ENCODE measurements around the gene GOLGA8T.
"Not testable (repeated sequence)": the region's sequence is repeated elsewhere in the genome, so short reads cannot be mapped to it uniquely, and the experiment has no call there.

The GOLGA8T gene

GRCh38 chr15:30134751-30135150 lies at the start of gene GOLGA8T:
GOLGA8T (plus strand) TSS chr15:30135051; CDS start chr15:30135149, 98 bp downstream.
- not testable (repeated sequence) for H3K9ac ChIP-seq (ENCODE audit: low read depth in 1 of 2, low read length in 2 of 2); H3K9me3 ChIP-seq (ENCODE audit: control insufficient read depth in 2 of 2, low read length in 2 of 2); H3K4me1 ChIP-seq (ENCODE audit: control insufficient read depth in 2 of 2, insufficient read depth in 2 of 2, low read length in 2 of 2); H3K4me3 ChIP-seq (ENCODE audit: low read length in 2 of 2); H3K36me3 ChIP-seq (ENCODE audit: control insufficient read depth in 2 of 2, insufficient read depth in 2 of 2, low read length in 2 of 2); H3K27ac ChIP-seq (ENCODE audit: low read depth in 2 of 2, low read length in 2 of 2); H3K27me3 ChIP-seq (ENCODE audit: control insufficient read depth in 2 of 2, insufficient read depth in 2 of 2, low read length in 2 of 2)

- not testable (repeated sequence) for H3K27me3 ChIP-seq (ENCODE audit: control insufficient read depth in 2 of 2, insufficient read depth in 2 of 2, low read length in 2 of 2); H3K9me3 ChIP-seq (ENCODE audit: control insufficient read depth in 2 of 2, low read length in 2 of 2); H3K4me1 ChIP-seq (ENCODE audit: control insufficient read depth in 2 of 2, insufficient read depth in 2 of 2, low read length in 2 of 2)
Observed at GRCh38 chr15:30097827-30098226, 37.0 kb upstream of the GOLGA8T start.

GRCh38 chr15:30102890-30103289 lies 32.0 kb upstream of the GOLGA8T start:
- not testable (repeated sequence) for H3K9ac ChIP-seq (ENCODE audit: low read depth in 1 of 2, low read length in 2 of 2); H3K4me3 ChIP-seq (ENCODE audit: low read length in 2 of 2); H3K27me3 ChIP-seq (ENCODE audit: control insufficient read depth in 2 of 2, insufficient read depth in 2 of 2, low read length in 2 of 2); H3K27ac ChIP-seq (ENCODE audit: low read depth in 2 of 2, low read length in 2 of 2); H3K4me1 ChIP-seq (ENCODE audit: control insufficient read depth in 2 of 2, insufficient read depth in 2 of 2, low read length in 2 of 2); H3K9me3 ChIP-seq (ENCODE audit: control insufficient read depth in 2 of 2, low read length in 2 of 2); H3K36me3 ChIP-seq (ENCODE audit: control insufficient read depth in 2 of 2, insufficient read depth in 2 of 2, low read length in 2 of 2)

More at GRCh38 chr15:30097827-30098226, 37.0 kb upstream of the GOLGA8T start:
- H3K27ac ChIP-seq (ENCODE audit: low read depth in 2 of 2, low read length in 2 of 2); H3K9ac ChIP-seq (ENCODE audit: low read depth in 1 of 2, low read length in 2 of 2); H3K36me3 ChIP-seq (ENCODE audit: control insufficient read depth in 2 of 2, insufficient read depth in 2 of 2, low read length in 2 of 2); H3K4me3 ChIP-seq (ENCODE audit: low read length in 2 of 2): not testable (repeated sequence)

GRCh38 chr15:30103941-30104507 lies 30.8 kb upstream of the GOLGA8T start:
- not testable (repeated sequence) for H3K27me3 ChIP-seq (ENCODE audit: control insufficient read depth in 2 of 2, insufficient read depth in 2 of 2, low read length in 2 of 2); H3K27ac ChIP-seq (ENCODE audit: low read depth in 2 of 2, low read length in 2 of 2); H3K9me3 ChIP-seq (ENCODE audit: control insufficient read depth in 2 of 2, low read length in 2 of 2); H3K4me1 ChIP-seq (ENCODE audit: control insufficient read depth in 2 of 2, insufficient read depth in 2 of 2, low read length in 2 of 2); H3K36me3 ChIP-seq (ENCODE audit: control insufficient read depth in 2 of 2, insufficient read depth in 2 of 2, low read length in 2 of 2); H3K9ac ChIP-seq (ENCODE audit: low read depth in 1 of 2, low read length in 2 of 2); H3K4me3 ChIP-seq (ENCODE audit: low read length in 2 of 2)

GRCh38 chr15:30110591-30110990 lies 24.3 kb upstream of the GOLGA8T start:
- not testable (repeated sequence) for H3K27me3 ChIP-seq (ENCODE audit: control insufficient read depth in 2 of 2, insufficient read depth in 2 of 2, low read length in 2 of 2); H3K27ac ChIP-seq (ENCODE audit: low read depth in 2 of 2, low read length in 2 of 2); H3K9ac ChIP-seq (ENCODE audit: low read depth in 1 of 2, low read length in 2 of 2); H3K36me3 ChIP-seq (ENCODE audit: control insufficient read depth in 2 of 2, insufficient read depth in 2 of 2, low read length in 2 of 2); H3K4me1 ChIP-seq (ENCODE audit: control insufficient read depth in 2 of 2, insufficient read depth in 2 of 2, low read length in 2 of 2); H3K9me3 ChIP-seq (ENCODE audit: control insufficient read depth in 2 of 2, low read length in 2 of 2); H3K4me3 ChIP-seq (ENCODE audit: low read length in 2 of 2)

GRCh38 chr15:30130066-30130465 lies 4.8 kb upstream of the GOLGA8T start:
- not testable (repeated sequence) for H3K4me3 ChIP-seq (ENCODE audit: low read length in 2 of 2); H3K9ac ChIP-seq (ENCODE audit: low read depth in 1 of 2, low read length in 2 of 2)

GRCh38 chr15:30143246-30143645 lies 8.4 kb downstream of the GOLGA8T start:
- H3K4me3 ChIP-seq (ENCODE audit: low read length in 2 of 2); H3K27me3 ChIP-seq (ENCODE audit: control insufficient read depth in 2 of 2, insufficient read depth in 2 of 2, low read length in 2 of 2); H3K9ac ChIP-seq (ENCODE audit: low read depth in 1 of 2, low read length in 2 of 2); H3K9me3 ChIP-seq (ENCODE audit: control insufficient read depth in 2 of 2, low read length in 2 of 2); H3K36me3 ChIP-seq (ENCODE audit: control insufficient read depth in 2 of 2, insufficient read depth in 2 of 2, low read length in 2 of 2); H3K4me1 ChIP-seq (ENCODE audit: control insufficient read depth in 2 of 2, insufficient read depth in 2 of 2, low read length in 2 of 2); H3K27ac ChIP-seq (ENCODE audit: low read depth in 2 of 2, low read length in 2 of 2): not testable (repeated sequence)

More at GRCh38 chr15:30130066-30130465, 4.8 kb upstream of the GOLGA8T start:
- not testable (repeated sequence) for H3K36me3 ChIP-seq (ENCODE audit: control insufficient read depth in 2 of 2, insufficient read depth in 2 of 2, low read length in 2 of 2); H3K27ac ChIP-seq (ENCODE audit: low read depth in 2 of 2, low read length in 2 of 2); H3K27me3 ChIP-seq (ENCODE audit: control insufficient read depth in 2 of 2, insufficient read depth in 2 of 2, low read length in 2 of 2); H3K9me3 ChIP-seq (ENCODE audit: control insufficient read depth in 2 of 2, low read length in 2 of 2); H3K4me1 ChIP-seq (ENCODE audit: control insufficient read depth in 2 of 2, insufficient read depth in 2 of 2, low read length in 2 of 2)

- H3K4me3 ChIP-seq (ENCODE audit: low read length in 2 of 2); H3K9me3 ChIP-seq (ENCODE audit: control insufficient read depth in 2 of 2, low read length in 2 of 2); H3K9ac ChIP-seq (ENCODE audit: low read depth in 1 of 2, low read length in 2 of 2); H3K27ac ChIP-seq (ENCODE audit: low read depth in 2 of 2, low read length in 2 of 2); H3K36me3 ChIP-seq (ENCODE audit: control insufficient read depth in 2 of 2, insufficient read depth in 2 of 2, low read length in 2 of 2); H3K27me3 ChIP-seq (ENCODE audit: control insufficient read depth in 2 of 2, insufficient read depth in 2 of 2, low read length in 2 of 2); H3K4me1 ChIP-seq (ENCODE audit: control insufficient read depth in 2 of 2, insufficient read depth in 2 of 2, low read length in 2 of 2): not testable (repeated sequence)
Observed at GRCh38 chr15:30149891-30150290, 15.0 kb downstream of the GOLGA8T start.

- H3K4me1 ChIP-seq (ENCODE audit: control insufficient read depth in 2 of 2, insufficient read depth in 2 of 2, low read length in 2 of 2); H3K27ac ChIP-seq (ENCODE audit: low read depth in 2 of 2, low read length in 2 of 2); H3K9ac ChIP-seq (ENCODE audit: low read depth in 1 of 2, low read length in 2 of 2); H3K27me3 ChIP-seq (ENCODE audit: control insufficient read depth in 2 of 2, insufficient read depth in 2 of 2, low read length in 2 of 2); H3K36me3 ChIP-seq (ENCODE audit: control insufficient read depth in 2 of 2, insufficient read depth in 2 of 2, low read length in 2 of 2); H3K9me3 ChIP-seq (ENCODE audit: control insufficient read depth in 2 of 2, low read length in 2 of 2); H3K4me3 ChIP-seq (ENCODE audit: low read length in 2 of 2): not testable (repeated sequence)
Observed at GRCh38 chr15:30162479-30163357, 27.9 kb downstream of the GOLGA8T start.

- not testable (repeated sequence) for H3K9ac ChIP-seq (ENCODE audit: low read depth in 1 of 2, low read length in 2 of 2); H3K4me3 ChIP-seq (ENCODE audit: low read length in 2 of 2); H3K27ac ChIP-seq (ENCODE audit: low read depth in 2 of 2, low read length in 2 of 2); H3K36me3 ChIP-seq (ENCODE audit: control insufficient read depth in 2 of 2, insufficient read depth in 2 of 2, low read length in 2 of 2); H3K27me3 ChIP-seq (ENCODE audit: control insufficient read depth in 2 of 2, insufficient read depth in 2 of 2, low read length in 2 of 2); H3K4me1 ChIP-seq (ENCODE audit: control insufficient read depth in 2 of 2, insufficient read depth in 2 of 2, low read length in 2 of 2); H3K9me3 ChIP-seq (ENCODE audit: control insufficient read depth in 2 of 2, low read length in 2 of 2)
Observed at GRCh38 chr15:30163759-30164158, 28.9 kb downstream of the GOLGA8T start.
